BLaER1 treated with 17β-estradiol and CSF1 and Interleukin-3, amounts not matched to agents 10 nM and 100 nM (cell line): ENCODE results near the gene HSPBAP1.
A peak's percentile ranks its signal among the peaks of the same experiment; 100 is the strongest.

Experiments
- H3K27ac ChIP-seq, 11 experiments: shearing (Covaris generic); formaldehyde crosslinking; 2 replicates each; pipeline ENCODE4 v1.8.1; 2022
- H3K27me3 ChIP-seq, 11 experiments: shearing (Covaris generic); formaldehyde crosslinking; 2 replicates each; pipeline ENCODE4 v1.8.1; 2022
- H3K36me3 ChIP-seq, 11 experiments: shearing (Covaris generic); formaldehyde crosslinking; 2 replicates each; pipeline ENCODE4 v1.8.1; 2022
- H3K4me1 ChIP-seq, 10 experiments: shearing (Covaris generic); formaldehyde crosslinking; 2 replicates each; pipeline ENCODE4 v1.8.1; 2022
- H3K4me2 ChIP-seq, 11 experiments: shearing (Covaris generic); formaldehyde crosslinking; 2 replicates each; pipeline ENCODE4 v1.8.1; 2022
- H3K4me3 ChIP-seq, 10 experiments: shearing (Covaris generic); formaldehyde crosslinking; 2 replicates each; pipeline ENCODE4 v1.8.1; 2022
- H3K9ac ChIP-seq, 11 experiments: shearing (Covaris generic); formaldehyde crosslinking; 2 replicates each; pipeline ENCODE4 v1.8.1; 2022
- H3K9me3 ChIP-seq, 11 experiments: shearing (Covaris generic); formaldehyde crosslinking; replicated peaks in 1 of 11; 2 replicates each; pipeline ENCODE4 v1.8.1; 2022
- H4K20me1 ChIP-seq, 11 experiments: shearing (Covaris generic); formaldehyde crosslinking; 2 replicates each; pipeline ENCODE4 v1.8.1; 2022
- Cebpa-rat ChIP-seq, 11 experiments: shearing (Covaris generic); IDR thresholded peaks; 2 replicates each; pipeline ENCODE4 v1.8.1; 2022

Gene HSPBAP1

DNA sequence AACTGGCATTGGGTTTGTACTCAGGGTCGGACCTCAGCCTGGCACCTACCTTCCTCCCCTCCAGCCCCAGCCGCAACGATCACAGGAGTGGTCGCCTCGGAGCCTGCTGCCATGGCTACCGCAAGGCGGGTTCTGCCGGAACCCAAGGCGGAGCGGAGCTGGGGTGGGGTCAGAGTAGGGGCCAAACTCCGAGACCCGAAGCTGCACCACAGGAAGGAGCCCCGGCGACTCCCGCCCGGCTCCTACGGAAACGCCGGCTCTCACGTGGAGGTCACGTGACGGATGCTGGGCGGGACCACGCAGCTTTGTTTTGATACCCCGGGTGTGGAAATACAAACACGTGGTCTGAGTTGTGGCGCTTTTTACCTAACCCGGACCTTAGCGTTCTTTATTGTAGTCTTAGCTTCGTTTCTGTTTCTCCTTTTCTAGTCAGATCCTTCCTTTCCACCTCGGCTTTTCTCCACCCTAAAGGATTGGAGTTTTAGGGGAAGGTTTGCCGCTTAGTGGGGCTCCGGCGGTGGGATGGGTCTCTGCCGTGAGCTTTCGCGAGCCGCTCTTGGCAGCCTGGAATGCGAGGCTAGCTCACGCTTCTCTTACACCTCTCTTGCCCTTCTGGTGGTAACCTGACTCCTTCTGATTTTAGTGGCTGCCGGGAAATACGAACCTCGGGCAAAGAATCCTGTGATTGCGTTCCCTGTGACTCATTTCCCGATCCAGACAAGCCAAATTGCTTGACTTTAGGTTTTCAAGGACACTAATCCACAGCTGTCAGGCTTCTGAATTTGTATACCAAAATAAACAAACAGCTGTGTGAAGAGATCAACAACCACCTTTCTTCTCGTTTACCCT lies at the start of gene HSPBAP1:
Gene HSPBAP1, minus strand, starts transcription at position 264 of the 849 bp plus-strand sequence. Its CDS starts 151 bp downstream, at position 113.
- TF ChIP-seq Cebpa-rat (IDR thresholded peaks at IDR 0.05) = no peak; a peak in 1 of 22 replicates
- Histone ChIP-seq H3K27me3 (no peaks in the 10 kb centered on the region), H3K36me3 (peaks cover 0 to 6% (median 0%) of the 10 kb centered on the region in 11 experiments; a peak in 2 of 22 replicates), H3K4me2 (peak within 1 kb of the TSS; percentile 88 to 97 (median 93)), H4K20me1 (peaks cover 0 to under 1% (median 0%) of the 10 kb centered on the region in 11 experiments; a peak in 1 of 22 replicates), H3K4me1 (peaks cover 27 to 64% (median 32%) of the 10 kb centered on the region in 10 experiments), H3K9ac (peak within 1 kb of the TSS; percentile 77 to 94 (median 87)), H3K27ac (peak within 1 kb of the TSS; percentile 76 to 89 (median 82)), H3K4me3 (peak within 1 kb of the TSS; percentile 71 to 85 (median 74)), H3K9me3 (no peaks in the 10 kb centered on the region)

DNA sequence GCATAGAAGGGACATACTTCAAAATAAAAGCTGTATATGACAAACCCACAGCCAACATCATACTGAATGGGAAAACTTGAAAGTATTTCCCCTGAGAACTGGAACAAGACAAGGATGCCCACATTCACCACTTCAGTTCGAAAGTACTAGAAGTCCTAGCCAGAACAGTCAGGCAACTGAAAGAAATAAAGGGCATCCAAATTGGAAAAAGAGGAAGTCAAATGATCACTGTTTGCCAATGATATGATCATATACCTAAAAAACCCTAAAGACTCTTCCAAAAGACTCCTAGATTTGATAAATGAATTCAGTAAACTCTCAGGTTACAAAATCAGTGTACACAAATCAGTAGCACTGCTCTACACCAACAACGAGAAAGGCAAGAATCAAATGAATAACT lies 42.0 kb upstream of the HSPBAP1 start:
- H3K27ac ChIP-seq = no peak overlapping the region
- no peaks in the 10 kb centered on the region for H3K4me1 ChIP-seq
- no peaks in the 10 kb centered on the region for H3K27me3 ChIP-seq
- H4K20me1 ChIP-seq = no peaks in the 10 kb centered on the region
- peaks cover 0 to 8% (median 6%) of the 10 kb centered on the region in 11 experiments; a peak in 10 of 22 replicates for H3K9me3 ChIP-seq
- H3K9ac ChIP-seq = no peak overlapping the region
- peaks cover 0 to 33% (median 8%) of the 10 kb centered on the region in 11 experiments; a peak in 13 of 22 replicates for H3K36me3 ChIP-seq
- no peak overlapping the region for H3K4me2 ChIP-seq
- no peak for TF ChIP-seq Cebpa-rat (IDR thresholded peaks at IDR 0.05)
- H3K4me3 ChIP-seq = no peak overlapping the region

- Histone ChIP-seq H3K4me2 (peak overlapping the region in 2 of 11 experiments; percentile 7 to 51; a peak in 3 of 22 replicates), H3K27ac (peak overlapping the region in 2 of 11 experiments; percentile 3 to 15; a peak in 1 of 22 replicates), H3K4me3 (no peak overlapping the region), H3K9me3 (no peaks in the 10 kb centered on the region), H4K20me1 (no peaks in the 10 kb centered on the region), H3K27me3 (no peaks in the 10 kb centered on the region), H3K4me1 (peaks cover 0 to 45% (median 0%) of the 10 kb centered on the region in 10 experiments; a peak in 6 of 20 replicates), H3K9ac (peak overlapping the region in 1 of 11 experiments; percentile 20; a peak in 1 of 22 replicates), H3K36me3 (peaks cover 6 to 47% (median 19%) of the 10 kb centered on the region in 11 experiments; a peak in 17 of 22 replicates)
- no peak for TF ChIP-seq Cebpa-rat (IDR thresholded peaks at IDR 0.05)
Measured at GRCh38 chr3:122828281-122828680, 34.6 kb upstream of the HSPBAP1 start.

GRCh38 chr3:122826278-122826677 lies 32.6 kb upstream of the HSPBAP1 start:
- peaks cover 0 to 54% (median 0%) of the 10 kb centered on the region in 10 experiments; a peak in 6 of 20 replicates for H3K4me1 ChIP-seq
- peak overlapping the region in 2 of 11 experiments; percentile 71 to 87; a peak in 5 of 22 replicates for H3K4me2 ChIP-seq
- H3K27me3 ChIP-seq = no peaks in the 10 kb centered on the region
- H3K9ac ChIP-seq = peak overlapping the region in 2 of 11 experiments; percentile 47 to 72; a peak in 2 of 22 replicates
- no peak overlapping the region for H3K4me3 ChIP-seq
- peaks cover 6 to 41% (median 13%) of the 10 kb centered on the region in 11 experiments; a peak in 15 of 22 replicates for H3K36me3 ChIP-seq
- no peaks in the 10 kb centered on the region for H3K9me3 ChIP-seq
- H3K27ac ChIP-seq = peak overlapping the region in 3 of 11 experiments; percentile 64 to 81 (median 79); a peak in 6 of 22 replicates
- TF ChIP-seq Cebpa-rat (IDR thresholded peaks at IDR 0.05) = no peak
- H4K20me1 ChIP-seq = no peaks in the 10 kb centered on the region

DNA sequence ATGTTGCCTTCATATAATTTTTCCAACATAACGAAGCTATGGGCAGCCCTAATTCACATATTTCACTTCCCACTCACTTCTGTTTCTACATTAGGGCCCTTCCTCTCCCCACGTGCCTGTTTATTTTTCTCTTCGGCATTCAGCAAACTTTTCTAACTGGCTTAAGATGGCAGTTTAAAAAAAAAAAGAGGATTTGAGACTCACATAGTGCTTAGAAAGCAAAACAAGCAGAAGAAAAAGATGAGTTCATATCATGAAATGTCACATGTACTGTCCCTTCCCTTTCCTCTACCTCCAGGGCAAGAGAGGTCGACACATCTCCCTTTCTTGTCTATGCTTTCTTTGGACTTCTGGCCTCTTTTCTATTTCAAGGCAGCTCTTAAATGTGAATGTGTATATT lies 31.8 kb upstream of the HSPBAP1 start:
- TF ChIP-seq Cebpa-rat (IDR thresholded peaks at IDR 0.05) = no peak
- no peaks in the 10 kb centered on the region for H4K20me1 ChIP-seq
- no peaks in the 10 kb centered on the region for H3K27me3 ChIP-seq
- H3K9ac ChIP-seq = peak overlapping the region in 3 of 11 experiments; percentile 22 to 72 (median 47); a peak in 4 of 22 replicates
- H3K36me3 ChIP-seq = peaks cover 6 to 49% (median 13%) of the 10 kb centered on the region in 11 experiments; a peak in 16 of 22 replicates
- peaks cover 0 to 6% (median 4%) of the 10 kb centered on the region in 11 experiments; a peak in 6 of 22 replicates for H3K9me3 ChIP-seq
- no peak overlapping the region for H3K4me3 ChIP-seq
- peak overlapping the region in 3 of 11 experiments; percentile 33 to 87 (median 71); a peak in 6 of 22 replicates for H3K4me2 ChIP-seq
- peak overlapping the region in 3 of 11 experiments; percentile 64 to 81 (median 79); a peak in 6 of 22 replicates for H3K27ac ChIP-seq
- H3K4me1 ChIP-seq = peaks cover 0 to 54% (median 0%) of the 10 kb centered on the region in 10 experiments; a peak in 6 of 20 replicates

DNA sequence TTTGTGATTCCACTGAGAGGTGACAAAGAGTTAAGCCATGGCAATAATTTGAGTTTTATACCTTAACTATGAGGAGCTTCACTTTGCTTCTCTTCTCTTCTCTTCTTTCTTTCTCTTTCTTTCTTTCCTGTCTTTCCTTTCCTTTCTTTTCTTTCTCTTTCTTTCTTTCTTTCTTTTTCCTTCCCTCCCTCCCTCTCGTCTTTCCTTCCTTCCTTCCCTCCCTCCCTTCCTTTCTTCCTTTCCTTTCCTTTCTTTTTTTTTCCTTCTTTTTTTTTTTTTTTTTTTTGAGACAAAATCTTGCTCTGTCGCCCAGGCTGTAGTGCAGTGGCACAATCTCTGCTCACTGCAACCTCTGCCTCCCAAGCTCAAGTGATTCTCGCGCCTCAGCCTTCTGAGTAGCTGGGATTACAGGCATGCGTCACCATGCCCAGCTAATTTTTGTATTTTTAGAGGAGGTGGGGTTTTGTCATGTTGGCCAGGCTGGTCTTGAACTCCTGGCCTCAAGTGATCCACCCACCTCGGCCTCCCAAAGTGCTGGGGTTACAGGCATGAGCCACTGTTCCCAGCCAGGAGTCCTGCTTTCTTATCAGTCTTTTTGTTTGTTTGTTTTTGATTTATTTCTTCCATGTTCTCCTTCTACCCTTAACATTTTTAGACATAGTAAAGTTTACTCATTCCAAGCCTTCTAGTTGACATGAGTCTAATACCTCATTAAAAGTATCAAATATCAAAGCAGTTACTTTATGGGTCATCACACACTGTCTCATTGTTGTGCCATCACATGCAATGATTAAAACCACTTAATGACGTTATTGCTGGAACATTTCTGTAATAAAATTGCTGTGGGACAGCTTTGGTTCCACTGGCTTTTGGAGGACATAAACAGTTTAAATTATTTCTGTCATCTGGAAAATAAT lies 31.1 kb upstream of the HSPBAP1 start:
- H3K36me3 ChIP-seq = peaks cover 6 to 53% (median 13%) of the 10 kb centered on the region in 11 experiments; a peak in 16 of 22 replicates
- no peaks in the 10 kb centered on the region for H4K20me1 ChIP-seq
- no peak for TF ChIP-seq Cebpa-rat (IDR thresholded peaks at IDR 0.05)
- H3K4me2 ChIP-seq = peak overlapping the region in 3 of 11 experiments; percentile 33 to 87 (median 71); a peak in 5 of 22 replicates
- peak overlapping the region in 3 of 11 experiments; percentile 64 to 81 (median 79); a peak in 6 of 22 replicates for H3K27ac ChIP-seq
- H3K9ac ChIP-seq = peak overlapping the region in 2 of 11 experiments; percentile 35 to 50; a peak in 2 of 22 replicates
- H3K4me3 ChIP-seq = no peak overlapping the region
- H3K9me3 ChIP-seq = peaks cover 0 to 7% (median 5%) of the 10 kb centered on the region in 11 experiments; a peak in 6 of 22 replicates
- no peaks in the 10 kb centered on the region for H3K27me3 ChIP-seq
- H3K4me1 ChIP-seq = peaks cover 0 to 54% (median 0%) of the 10 kb centered on the region in 10 experiments; a peak in 6 of 20 replicates

GRCh38 chr3:122816587-122816986 lies 23.0 kb upstream of the HSPBAP1 start:
- H3K4me3 ChIP-seq = no peak overlapping the region
- no peaks in the 10 kb centered on the region for H3K27me3 ChIP-seq
- peaks cover 0 to 57% (median 0%) of the 10 kb centered on the region in 11 experiments; a peak in 7 of 22 replicates for H3K36me3 ChIP-seq
- H3K9me3 ChIP-seq = peaks cover 0 to 7% (median 5%) of the 10 kb centered on the region in 11 experiments; a peak in 6 of 22 replicates
- H3K9ac ChIP-seq = no peak overlapping the region
- H4K20me1 ChIP-seq = peaks cover 0 to 1% (median 0%) of the 10 kb centered on the region in 11 experiments; a peak in 1 of 22 replicates
- H3K4me2 ChIP-seq = no peak overlapping the region
- TF ChIP-seq Cebpa-rat (IDR thresholded peaks at IDR 0.05) = no peak
- no peaks in the 10 kb centered on the region for H3K4me1 ChIP-seq
- H3K27ac ChIP-seq = no peak overlapping the region

DNA sequence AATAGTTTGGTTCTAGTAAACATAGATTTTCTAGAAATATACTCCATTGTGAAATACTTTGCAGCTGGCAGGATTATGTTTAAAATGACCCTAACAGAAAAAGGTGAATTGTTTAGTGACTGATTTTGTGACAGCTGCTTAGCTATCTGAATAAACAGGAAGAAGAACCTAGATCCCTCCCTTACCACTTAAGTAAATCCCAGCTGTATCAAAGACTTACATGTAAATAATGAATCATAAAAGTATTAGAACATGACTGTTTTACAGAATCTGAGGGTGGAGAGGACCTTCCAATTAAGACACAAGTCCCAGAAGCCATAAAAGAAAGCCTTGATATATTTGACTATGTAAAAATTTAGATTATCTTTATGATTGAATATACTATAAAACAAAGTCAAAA lies 17.1 kb upstream of the HSPBAP1 start:
- no peak overlapping the region for H3K9ac ChIP-seq
- H3K36me3 ChIP-seq = peaks cover 0 to 74% (median 0%) of the 10 kb centered on the region in 11 experiments; a peak in 6 of 22 replicates
- H3K27ac ChIP-seq = no peak overlapping the region
- H3K4me3 ChIP-seq = no peak overlapping the region
- no peak for TF ChIP-seq Cebpa-rat (IDR thresholded peaks at IDR 0.05)
- peaks cover 0 to 15% (median 0%) of the 10 kb centered on the region in 11 experiments; a peak in 2 of 22 replicates for H4K20me1 ChIP-seq
- H3K9me3 ChIP-seq = no peaks in the 10 kb centered on the region
- no peaks in the 10 kb centered on the region for H3K27me3 ChIP-seq
- H3K4me1 ChIP-seq = no peaks in the 10 kb centered on the region
- no peak overlapping the region for H3K4me2 ChIP-seq
